Stimulated activated CD4-positive, alpha-beta T cell treated with anti-CD3 and anti-CD28 coated beads, Interleukin-2, amount 100 ng/mL, for 48 hours (primary cell): ENCODE data around the gene MAPKAPK2.

Source experiments
- DNase-seq, 2 donors: peaks; one replicate each; pipeline ENCODE4 v3.0.0-alpha.2; 2020

Gene MAPKAPK2

DNA sequence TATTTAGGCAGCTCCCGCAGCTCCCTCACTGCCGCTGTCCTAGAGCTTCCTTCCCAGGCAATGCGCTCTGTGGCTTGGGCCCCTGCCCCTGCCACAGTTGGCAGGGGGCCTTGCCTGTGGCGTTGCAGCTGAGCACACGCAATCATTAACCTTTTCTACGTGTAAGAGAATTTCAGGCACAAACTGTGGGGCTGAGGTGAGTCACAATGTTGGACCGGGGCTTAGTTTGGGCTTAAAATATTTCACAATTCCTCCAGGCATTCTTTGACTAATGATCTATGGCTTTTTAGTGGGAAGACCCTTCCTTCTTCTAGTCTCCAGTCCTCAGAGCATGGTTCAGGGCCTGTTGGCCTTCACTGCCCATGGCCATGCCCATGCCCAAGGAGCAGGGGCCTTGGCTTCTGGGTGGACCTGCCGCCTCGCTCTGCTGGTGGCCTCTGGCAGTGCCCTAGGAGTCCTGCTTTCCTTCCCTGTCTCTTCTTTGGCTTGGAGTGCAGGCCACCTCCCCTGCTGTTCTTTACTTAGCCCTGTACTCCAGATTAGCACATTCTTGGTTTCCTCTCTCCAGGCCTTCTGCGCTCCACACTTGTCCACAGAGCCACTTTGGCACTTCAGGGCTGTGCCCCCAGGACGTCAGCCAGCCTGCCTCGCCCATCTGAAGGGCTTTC lies 39.2 kb downstream of the MAPKAPK2 start:
- no peak for DNase-seq

DNA sequence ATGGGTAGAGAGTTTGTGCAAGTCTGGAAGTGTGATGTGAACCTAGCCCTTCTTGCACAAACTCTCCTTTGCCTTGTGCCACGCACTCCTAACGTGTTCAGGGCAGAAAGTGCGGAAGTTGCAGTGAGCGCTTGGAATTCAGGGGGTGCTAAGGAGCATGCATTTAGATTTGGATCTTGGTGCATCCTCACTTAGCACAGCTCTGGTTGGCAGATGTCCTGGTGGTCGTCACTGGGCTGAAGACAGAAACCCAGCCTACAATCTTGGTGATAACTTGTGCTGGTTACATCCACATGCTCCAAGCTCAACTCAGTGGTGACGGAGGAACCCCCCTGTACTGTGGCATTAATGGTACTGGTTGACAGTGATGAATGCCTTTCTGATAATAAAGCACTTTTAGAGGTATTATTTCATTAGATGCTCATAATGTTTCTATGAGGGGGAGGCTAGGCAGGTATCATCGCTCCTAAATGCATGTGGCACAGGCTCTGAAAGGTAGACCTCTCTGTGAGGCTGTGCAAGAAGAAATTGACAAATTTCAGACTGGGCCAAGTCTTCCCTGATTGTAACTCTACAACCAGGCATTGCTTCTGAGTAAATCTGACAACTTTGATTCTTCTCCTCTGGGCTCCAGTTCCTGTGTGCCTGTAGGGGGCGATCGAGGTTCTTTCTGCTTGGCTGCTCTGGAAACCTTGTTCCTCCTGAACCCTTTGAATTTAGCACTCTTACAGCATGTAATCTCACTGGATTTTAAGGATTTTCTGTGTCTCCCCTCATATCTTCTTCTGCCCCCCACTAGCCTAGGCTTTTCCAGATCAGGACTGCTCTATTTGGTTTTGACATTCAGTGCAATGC lies 40.6 kb downstream of the MAPKAPK2 start:
- DNase-seq: peak; percentile 57 to 68

DNA sequence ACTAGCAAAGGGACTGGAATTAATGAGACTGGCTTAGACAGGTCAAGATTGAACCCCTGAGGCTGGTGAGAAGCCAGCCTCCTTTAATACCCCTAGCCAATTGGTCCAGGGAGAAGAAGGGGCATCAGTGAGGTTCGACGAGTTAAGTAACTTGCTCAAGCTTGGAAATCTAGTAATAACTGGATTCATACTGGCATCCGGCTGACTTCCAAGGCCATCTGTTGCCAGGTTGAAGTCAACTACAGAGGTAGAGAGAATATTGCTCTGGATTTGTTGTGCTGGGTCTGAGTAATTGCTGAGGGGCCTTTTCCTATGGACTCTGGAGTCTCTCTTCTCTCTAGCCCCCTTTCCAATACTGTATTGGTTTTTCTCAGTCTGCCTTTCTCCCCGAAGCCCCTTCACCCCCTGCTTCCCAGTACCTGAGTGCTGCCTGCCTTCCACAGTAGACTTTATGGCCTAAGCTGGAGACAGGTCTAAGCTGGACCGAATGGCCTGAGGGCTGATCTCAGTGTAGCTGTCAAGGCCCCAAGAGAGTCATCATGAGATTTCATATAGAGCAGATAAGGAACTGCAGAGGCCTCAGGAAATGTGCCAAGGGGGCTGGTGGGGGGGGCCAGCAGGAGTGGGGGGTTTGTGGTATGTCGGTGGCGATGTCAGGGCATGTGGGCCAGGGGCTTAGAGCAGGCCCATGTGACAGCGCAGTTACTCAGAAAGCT lies 43.4 kb downstream of the MAPKAPK2 start:
- DNase-seq: no peak

DNA sequence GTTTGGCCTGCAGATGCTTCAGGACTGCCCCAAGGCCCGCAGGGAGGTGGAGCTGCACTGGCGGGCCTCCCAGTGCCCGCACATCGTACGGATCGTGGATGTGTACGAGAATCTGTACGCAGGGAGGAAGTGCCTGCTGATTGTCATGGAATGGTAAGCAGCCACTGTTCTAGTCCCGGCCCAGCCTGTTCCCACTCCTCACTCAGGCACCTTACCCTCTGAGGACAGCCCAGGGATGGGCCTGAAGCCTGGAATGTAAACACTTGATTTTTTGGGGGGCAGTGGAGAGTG lies 43.9 kb downstream of the MAPKAPK2 start:
- no peak for DNase-seq

DNA sequence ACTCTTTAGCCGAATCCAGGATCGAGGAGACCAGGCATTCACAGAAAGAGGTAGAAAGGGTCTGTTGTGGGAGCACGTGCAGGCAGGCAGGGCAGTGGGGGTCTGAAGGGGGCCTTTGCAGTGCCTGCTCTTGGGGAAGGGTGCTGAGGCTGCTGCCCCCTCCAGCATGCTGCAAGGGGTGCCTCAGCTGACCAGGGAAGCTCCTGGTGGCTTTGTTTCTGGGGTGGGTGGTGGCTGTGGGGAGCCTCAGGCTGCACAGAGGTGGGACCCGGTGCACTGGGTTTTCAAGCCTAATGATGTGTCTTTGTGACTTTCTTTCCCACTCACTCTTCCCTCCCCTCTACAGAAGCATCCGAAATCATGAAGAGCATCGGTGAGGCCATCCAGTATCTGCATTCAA lies 44.3 kb downstream of the MAPKAPK2 start:
- DNase-seq: no peak

DNA sequence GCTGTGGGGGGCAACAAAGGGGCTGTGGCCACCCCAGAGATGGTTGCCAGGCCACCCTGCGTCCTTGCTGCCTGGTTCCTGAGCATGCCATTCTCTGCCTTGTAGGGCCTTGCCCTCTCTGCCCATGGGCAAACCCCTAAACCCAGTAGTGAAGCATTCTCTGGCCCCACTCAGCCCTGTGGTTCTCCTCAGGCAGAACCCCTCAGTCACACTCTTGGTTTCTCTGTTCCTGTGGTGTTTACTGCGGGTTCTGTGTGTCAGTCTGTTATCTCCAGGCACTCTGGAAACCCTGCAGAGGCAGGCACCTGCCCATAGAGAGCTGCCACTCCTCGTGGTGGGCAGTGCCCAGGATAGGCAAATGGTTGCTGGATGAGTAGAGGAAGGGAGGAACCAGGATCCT lies 44.8 kb downstream of the MAPKAPK2 start:
- DNase-seq: no peak

DNA sequence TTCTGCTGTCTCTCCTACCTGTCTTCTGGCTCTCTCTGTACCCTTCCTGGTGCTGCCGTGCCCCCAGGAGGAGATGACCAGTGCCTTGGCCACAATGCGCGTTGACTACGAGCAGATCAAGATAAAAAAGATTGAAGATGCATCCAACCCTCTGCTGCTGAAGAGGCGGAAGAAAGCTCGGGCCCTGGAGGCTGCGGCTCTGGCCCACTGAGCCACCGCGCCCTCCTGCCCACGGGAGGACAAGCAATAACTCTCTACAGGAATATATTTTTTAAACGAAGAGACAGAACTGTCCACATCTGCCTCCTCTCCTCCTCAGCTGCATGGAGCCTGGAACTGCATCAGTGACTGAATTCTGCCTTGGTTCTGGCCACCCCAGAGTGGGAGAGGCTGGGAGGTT lies 47.8 kb downstream of the MAPKAPK2 start:
- DNase-seq: no peak

DNA sequence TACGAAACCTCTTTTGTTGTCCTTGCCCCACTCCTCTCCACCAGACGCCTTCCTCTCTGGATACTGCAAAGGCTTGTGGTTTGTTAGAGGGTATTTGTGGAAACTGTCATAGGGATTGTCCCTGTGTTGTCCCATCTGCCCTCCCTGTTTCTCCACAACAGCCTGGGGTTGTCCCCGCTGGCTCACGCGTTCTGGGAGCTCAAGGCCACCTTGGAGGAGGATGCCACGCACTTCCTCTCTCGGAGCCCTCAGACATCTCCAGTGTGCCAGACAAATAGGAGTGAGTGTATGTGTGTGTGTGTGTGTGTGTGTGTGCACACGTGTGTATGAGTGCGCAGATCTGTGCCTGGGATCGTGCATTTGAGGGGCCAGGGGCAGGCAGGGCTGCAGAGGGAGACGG lies 48.3 kb downstream of the MAPKAPK2 start:
- no peak for DNase-seq

DNA sequence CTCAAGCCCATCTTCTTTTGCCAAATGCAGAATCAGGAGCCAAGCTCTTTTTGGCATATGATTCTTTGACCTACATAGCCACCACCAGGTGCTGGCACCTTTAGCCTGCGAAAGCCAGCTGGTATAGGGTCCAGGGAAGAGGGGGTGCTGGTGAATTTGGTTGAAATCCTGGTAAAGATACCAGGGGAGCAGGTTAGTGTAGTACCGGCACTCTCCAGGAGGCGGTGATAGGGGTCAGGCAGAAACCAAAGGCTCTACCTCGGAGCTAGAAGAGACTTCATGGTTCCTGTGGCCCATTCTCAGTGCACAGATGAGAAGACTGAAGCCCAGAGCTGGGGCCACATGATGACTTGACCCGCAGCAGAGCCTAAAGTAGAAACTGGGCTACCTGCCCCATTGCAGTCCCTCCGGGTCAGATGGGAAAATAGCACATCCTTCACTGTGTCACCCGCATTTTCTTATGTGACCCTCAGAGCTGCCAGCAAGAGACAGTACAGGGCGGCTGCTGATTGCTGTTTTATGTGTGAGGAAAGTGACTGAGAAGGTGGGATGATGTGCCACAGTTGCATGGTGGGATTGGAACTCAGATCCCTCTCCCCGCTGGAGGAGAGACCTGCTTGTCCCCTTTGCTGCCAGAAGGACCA lies 49.9 kb downstream of the MAPKAPK2 start:
- peak; percentile 84 to 86 for DNase-seq

DNA sequence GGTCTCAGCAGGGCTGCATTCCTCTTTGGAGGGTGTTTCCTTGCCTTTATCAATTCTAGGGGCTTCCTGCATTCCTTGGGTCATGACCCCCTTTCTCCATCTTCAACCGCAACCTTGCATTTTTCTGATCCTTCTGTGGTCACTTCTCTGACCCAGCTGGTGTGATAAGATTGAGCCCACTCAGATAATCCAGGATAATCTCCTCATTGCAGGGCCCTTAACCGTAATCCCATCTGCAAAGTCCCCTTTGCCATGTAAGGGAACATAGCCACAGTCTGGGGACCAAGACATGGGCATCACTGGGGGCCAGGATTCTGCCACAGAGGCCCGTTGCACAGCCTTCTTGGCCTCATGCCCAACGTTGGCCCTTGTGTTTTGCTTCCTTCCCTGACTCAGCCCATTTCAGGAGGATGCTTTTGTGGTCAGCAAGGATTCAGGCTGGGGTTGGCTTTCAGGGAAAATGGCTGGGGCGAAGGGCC lies 50.9 kb downstream of the MAPKAPK2 start:
- no peak for DNase-seq

DNA sequence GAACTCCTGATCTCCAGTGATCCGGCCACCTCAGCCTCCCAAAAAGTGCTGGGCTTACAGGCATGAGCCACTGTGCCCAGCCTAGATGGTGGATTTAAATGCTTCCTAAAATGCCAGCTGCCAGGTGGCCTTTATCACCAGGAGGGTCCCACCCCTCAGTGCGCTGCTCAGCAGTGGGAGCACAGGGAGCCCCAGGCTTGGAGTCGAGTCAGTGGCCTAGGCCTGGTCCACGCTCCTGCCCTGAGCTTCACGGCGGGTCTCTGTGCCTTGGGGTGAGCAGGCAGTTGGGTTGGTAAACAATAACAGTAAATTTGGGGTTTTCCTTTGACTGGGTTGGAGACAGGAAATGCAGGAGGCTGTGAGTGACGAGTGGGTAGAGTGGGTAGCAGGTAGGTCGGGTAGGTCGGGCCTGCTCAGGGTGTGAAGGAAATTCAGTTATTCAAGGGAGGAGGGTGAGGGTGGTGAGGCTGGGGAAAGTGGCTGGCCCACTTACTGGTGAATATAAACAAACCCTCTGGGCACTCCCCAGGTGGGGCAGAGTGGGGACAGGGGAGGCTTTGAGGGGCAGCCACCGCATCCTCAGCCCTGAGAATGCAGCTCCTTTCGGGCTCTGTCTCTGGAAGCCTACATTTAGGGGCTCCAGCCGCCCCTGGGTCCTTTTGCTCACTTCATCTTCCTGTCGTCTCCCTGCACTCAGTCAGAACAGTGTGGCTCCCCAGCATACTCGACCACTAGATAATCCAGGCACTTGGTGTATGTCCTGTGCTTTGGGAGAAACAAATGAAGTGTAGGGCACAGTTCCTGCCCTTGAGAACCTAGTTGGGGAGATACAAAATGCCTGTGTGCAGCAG lies 52.4 kb downstream of the MAPKAPK2 start:
- no peak for DNase-seq

DNA sequence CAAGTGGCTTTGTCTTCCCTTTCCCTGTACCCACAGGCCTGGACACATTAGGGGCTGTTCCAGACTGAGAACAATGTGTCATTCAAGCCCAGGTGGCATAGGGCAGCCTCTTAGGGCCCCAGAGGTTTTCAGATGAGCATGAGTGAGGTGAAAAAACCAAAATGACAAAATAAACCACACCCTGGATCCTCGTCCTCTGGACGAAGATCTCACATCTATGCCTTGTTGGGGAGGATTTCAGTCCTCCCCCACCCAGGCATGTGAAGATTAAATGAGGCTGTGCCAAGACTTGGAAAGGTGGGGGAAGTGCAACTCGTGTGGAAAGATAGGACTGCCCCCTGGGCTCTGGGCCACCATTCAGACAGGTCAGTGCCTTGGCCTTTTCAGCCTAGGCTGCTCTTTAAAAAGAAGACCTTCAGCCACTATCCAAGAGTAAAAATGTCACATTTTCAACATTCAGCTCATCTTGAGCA lies 53.1 kb downstream of the MAPKAPK2 start:
- no peak for DNase-seq

DNA sequence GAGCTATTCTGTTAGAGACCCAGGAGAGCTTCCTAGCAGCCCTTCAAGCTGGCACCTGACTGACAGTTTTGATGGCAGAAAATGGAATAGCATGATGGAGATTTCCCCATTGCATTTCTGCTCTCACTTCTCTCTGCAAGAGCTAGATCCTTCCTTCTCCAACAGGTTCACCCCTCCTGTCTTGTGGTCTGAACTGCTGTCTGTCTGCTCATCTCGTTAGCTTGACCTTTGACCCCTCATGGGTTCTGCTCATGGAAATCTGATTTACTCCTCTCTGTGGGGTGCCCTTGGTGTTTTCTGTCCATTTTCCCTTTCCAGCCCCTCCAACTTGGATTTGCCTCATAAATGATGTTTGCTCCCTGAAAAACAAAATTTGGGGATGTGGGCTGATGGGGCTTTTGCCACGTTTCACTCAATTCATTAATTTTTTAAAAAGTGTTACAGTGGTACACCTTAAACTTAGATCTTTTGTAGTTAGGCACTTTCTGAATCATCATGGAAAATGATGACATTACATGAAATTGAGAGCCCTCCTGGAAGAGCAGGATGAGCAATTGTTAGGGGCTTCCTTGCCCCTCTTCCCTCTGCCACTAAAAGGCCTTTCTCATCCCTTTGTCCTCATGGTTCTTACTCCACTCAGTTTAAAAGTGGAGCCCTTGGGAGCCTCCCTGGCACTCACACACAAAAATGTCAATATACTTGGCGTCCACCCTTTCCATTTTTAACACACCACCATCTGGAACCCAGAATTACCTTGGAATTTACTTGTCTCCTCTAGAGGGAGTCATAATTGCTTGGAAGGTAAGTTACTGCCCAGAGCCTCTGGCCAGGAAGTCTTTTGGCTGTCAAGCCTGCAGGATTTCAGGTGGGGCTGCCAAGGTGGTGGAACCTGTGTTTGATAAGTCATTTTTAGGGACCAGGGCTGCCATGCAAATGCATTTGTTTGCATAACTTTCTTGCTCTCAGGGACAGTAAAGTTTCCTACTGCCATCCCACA lies 54.0 kb downstream of the MAPKAPK2 start:
- no peak for DNase-seq

DNA sequence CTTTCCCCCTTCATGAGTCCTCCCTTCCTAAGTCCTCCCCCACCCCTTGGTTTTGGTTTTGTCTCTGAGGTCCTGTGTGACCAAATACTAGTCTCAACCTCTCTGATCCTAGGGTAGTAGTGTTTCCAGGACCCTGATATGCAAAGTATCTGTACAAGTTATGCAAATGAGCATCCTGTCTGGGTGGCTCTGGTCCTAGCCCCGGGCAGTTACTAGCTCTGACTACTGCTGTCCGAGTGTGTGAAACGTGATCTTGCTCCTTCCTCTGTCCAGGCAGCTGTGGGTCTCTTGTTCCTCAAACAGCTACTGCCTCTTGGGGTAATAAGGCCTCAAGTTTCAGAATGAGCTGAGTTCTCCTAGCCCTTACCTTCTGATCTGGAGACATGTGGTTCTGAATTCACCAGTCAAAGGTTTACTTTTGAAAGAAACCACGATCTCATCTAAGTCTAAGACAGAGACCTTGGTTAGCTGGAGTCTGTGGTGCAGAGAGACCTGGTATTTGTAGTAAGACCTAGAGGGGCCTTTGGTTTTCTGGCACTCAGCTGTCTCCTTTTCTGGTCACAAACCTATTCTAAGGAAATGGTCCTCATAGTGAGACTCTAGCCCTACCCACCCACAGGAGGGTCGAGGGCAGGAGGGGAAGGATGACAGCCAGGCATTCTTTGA lies 54.8 kb downstream of the MAPKAPK2 start:
- DNase-seq: no peak

DNA sequence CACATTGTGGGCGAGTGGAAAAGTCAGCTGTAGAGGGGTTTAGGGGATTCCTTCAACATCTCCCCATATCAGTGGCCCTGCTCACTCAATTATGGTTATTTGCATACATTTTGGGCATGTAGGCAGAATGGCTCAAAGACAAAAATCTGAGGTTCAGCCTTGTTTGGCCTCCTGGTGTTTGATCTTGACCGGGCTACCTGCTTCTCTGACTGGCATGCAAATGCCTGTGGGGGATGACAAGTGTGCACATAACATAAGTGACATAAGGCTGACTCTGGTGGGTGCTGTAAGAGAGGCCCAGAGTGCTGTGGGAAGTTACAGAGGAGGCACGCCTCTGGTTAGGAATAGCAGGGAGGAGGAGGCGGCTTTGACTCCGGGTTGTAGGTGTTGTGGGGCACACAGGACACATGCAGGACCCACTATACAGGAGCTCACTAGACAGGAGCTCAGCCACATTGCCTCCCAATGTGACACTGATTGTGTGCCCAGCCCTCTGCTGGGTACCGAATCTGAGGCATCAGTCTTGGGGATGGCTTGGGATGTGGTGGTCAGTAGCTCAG lies 56.5 kb downstream of the MAPKAPK2 start:
- DNase-seq: no peak

DNA sequence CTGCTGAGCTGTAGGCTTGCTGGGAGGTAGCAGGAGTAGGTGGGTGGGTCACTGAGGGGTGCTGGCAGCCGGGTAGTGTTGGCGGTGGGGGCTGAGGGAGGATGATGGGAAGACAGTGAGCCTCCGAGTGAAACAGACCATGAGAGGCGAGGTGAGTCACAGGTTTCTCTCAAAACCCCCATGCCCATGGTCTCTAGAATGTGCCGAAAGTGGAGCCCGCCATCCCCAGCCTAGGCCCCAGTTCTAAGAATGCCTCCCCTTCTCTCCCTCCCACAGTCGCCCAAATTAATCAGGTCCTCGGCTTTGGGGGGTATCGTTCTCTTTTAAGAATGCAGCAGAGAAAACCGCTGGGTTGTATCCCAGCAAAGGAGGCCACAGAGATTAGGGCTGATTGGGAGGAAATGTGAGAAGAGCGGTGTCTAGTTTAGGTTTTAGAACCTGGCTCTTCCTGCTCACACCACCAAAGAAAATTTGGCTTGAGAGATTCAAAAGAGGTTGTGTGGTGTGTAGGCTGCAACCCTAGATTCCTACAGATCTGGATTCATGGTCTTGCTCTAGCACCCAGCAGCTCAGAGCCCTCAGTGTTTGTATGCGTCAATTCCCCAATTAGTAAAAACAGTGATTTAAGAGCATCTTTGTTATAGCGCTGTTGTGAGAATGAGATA lies 58.1 kb downstream of the MAPKAPK2 start:
- DNase-seq: no peak

DNA sequence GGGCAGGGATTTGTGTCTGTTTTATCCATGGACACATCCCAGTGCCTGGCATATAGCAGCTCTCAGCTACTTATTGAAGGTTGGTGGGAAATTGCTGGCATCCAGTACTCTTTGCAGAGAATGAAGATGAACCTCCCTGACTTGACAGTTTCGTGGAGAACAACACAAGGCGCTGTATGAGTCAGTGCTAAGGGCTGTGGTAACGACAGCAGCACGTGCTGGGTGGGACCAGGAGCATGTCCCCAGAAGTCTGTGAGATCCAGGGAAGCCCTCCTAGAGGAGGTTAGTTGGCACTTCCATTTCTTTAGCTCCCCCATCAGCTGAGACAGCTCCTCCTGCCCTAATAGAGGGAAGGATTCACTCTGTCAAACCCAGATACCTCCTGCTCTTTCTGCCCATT lies 60.0 kb downstream of the MAPKAPK2 start:
- no peak for DNase-seq

DNA sequence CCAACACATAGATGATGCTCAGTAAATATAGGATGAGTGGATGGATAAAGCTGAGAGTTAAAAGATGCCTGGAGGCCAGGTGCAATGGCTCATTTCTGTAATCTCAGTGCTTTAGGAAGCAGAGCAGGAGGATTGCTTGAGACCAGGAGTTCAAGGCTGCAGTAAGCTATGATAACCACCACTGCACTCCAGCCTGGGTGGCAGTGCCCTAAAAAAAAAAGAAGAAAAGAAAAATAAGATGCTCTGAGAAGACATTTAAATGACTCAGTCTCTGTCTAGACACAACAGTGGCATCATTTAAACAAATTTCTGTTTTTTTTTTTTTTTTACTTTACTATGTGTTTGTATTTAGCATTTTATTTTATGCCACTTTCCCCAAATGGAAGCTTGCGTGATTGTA lies 60.6 kb downstream of the MAPKAPK2 start:
- no peak for DNase-seq

DNA sequence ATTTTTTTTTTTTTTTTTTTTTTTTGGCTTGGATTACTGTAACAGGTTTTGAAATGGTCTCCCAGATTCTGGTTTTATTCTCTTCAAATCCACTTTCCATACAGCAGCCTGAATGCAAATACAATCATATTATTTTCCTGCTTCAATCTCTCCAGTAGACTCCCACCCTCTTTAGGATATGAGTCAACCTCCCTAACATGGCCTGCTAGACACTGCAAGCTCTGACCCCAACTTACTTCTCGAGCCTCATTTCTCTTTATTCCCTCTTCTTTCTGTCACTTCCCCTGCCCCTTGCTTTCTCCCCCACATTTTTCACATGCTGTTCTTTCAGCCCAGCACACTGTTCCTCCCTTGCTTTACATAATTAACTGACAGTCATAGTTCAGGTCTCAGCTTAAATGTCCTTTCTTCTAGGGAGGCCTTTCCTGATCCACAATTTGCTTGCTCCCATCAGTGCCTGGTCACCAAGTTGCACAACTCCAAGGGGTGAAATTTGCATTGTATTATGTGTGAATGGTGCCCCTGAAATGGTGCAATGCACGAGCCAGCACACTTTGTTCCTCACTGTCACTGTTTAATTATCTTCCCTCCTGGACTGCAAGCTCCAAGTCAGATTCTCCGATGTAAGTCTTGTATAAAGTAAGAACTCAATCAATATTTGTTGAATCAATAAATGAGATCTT lies 63.8 kb downstream of the MAPKAPK2 start:
- DNase-seq: no peak
